Kidney glomerular epithelial cell (primary cell): ENCODE data around the gene PPP3CA.

ENCODE experiments used
- DNase-seq: peaks from one replicate; lab custom pipeline; 2025; lab: John Stamatoyannopoulos, UW

The PPP3CA gene

GRCh38 chr4:101288365-101289145, 58.8 kb downstream of the PPP3CA start:
- no peak for DNase-seq

GRCh38 chr4:101287324-101287723, 60.0 kb downstream of the PPP3CA start:
- DNase-seq: no peak

- DNase-seq: no peak
Measured at GRCh38 chr4:101286663-101287062, 60.7 kb downstream of the PPP3CA start.

GRCh38 chr4:101285985-101286384, 61.3 kb downstream of the PPP3CA start:
- DNase-seq: no peak

DNA sequence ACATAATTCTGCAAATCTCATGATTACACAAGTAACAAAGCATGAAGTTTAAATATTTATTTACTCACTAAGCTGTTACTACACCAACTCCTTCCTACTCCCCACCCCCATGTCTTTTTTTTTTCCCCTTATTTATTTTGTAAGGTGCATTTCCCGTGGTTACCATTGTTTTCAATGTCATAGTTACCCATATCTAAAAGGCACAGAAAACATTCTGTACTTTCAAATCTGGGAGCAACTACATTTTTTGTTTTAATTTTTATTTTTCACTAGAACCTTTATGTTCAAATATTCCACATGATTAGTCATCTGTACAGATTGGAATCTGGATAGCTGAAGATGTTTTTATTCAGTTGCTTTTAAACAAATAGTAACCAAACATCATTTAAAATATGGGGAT, 62.8 kb downstream of the PPP3CA start:
- no peak for DNase-seq

DNA sequence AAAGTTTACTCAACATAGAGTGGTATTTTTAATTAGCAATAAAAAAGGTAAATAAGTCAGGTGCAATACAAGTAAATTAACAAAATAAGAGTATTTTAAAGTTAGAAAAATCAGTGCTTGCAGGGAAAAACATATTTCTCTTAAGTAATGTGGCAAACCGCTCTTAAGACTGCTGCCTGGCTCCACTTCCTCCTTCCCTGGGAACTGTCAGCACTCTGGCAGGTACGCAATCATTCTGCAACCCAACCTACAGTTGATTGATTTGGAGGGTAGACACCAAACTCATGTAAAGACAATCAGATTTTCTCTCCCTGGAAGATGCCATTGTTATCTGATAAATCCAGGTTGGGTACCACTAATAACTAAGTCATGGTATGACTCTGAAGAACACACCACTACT, 63.9 kb downstream of the PPP3CA start:
- no peak for DNase-seq

DNA sequence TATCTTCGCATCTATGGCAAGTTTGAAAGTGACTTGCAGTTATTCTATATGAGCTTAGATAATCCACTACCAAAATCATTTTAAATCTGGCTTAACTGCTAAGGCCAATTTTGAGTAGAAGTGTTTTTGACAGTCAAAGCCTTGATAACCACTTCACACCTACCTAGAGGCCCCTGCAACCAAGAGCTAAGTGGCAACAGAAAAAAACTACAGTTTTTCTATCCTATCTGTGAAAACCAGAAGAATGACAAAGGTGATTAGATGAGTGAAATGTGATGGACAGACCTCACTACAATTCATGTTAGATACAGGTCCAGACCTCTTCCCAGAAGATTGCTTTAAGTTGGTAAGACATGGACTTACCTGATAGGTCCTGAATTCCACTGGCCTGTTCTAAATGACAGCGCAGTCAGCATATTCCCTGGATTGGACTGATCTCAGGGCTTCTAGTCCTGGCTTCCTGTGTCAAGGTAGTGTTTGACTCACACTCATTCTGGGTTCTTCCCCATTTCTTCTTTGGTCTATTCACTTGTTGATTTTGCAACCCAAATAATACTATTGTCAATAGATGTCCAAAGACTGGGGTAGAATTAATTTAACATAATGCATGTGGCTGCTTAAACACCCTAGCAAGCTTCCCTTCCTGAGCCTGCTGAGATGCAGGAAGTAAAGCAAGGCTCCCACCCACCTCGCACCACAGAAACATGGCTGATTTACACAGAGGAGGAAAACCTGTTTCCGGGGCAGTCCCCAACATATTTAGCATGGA, 65.1 kb downstream of the PPP3CA start:
- no peak for DNase-seq

DNA sequence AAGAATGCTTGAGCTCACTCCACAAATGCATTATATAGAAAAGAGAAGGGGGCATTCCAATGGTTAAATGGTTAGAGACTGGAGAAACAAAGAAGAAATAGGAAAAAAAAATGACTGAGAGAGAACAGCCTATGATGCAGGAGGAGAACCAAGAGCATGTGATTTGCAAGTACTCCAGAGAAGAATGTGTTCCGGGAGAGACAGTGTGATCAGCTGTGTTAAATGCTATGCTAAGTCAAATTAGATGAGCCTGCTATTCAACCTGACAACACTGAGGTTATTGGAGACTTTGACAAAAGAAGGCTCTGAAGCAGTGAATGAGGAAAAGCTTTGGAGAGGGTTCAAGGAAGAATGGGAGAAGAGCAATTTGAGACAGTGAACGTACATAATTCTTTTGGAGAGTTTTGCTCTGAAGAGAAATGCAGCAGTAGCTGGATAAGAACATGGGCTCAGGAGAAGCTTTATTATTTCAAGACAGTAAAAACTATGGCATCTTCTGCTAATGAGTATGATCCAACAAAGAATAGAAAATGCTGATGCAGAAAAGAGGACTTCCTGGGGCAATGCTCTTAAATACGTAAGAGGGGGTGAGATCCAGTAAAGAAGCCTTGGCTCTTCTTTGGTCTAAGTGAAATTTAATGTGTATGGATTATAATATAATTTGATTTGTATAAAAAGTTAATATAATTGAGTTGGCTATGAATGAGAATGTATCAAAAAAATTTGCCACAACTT, 66.3 kb downstream of the PPP3CA start:
- DNase-seq: no peak

- no peak for DNase-seq
Measured at GRCh38 chr4:101279377-101279871, 67.9 kb downstream of the PPP3CA start.

DNA sequence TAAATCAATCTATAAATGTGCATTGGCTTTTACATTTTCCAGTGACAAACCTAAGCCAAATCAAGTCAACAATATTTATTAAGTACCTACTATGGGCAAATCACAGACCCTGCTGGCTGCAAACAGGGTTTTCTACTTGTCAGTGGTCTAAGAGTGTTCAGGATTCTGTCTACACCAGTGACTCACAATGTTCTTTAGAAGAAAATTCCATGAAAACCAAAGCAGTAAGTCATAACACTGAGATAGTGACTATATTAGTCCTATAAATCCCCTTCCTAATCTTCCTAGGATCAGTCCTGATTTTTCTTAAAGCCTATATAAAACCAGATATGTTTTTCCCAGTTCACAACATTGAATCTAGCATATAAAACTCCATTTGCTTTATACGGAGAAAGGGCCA, 69.7 kb downstream of the PPP3CA start:
- peak; percentile 23 for DNase-seq

DNA sequence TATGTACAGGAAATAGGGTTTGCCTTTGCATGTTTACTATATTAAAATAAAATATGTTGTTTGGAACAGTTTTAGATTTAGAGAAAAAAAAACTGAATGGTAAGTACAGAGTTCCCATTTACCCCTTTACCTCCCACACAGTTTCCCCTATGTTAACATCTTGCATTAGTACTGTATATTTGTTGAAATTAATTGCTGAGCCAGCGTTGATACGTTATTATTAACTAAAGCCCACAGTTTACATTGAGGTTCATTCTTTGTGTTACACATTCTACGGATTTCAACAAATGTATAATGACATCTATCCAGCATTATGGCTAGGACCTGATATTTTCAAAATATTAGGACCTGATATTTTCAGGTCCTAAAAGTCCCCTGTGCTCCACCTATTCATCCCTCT, 70.7 kb downstream of the PPP3CA start:
- no peak for DNase-seq

GRCh38 chr4:101274888-101275752, 72.2 kb downstream of the PPP3CA start:
- DNase-seq: no peak

GRCh38 chr4:101271516-101271915, 75.8 kb downstream of the PPP3CA start:
- no peak for DNase-seq

DNA sequence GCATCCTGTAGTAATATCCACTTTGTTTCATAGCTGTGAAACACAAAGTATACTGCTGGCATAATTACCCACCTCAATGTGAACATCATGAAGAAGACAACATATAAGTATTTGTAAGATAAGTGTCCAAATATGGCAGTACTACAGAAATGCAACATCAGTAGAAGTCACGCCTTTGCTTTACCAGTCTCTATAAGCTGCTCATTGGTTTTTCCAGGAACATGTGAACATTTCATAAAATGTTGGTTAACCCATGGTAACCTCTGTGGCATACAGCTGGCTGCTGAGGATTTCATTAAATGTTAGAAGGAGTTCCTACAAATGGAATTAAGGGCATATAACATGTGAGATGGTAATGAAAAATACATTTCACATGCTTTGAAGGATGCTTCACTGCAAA, 77.6 kb downstream of the PPP3CA start:
- no peak for DNase-seq

DNA sequence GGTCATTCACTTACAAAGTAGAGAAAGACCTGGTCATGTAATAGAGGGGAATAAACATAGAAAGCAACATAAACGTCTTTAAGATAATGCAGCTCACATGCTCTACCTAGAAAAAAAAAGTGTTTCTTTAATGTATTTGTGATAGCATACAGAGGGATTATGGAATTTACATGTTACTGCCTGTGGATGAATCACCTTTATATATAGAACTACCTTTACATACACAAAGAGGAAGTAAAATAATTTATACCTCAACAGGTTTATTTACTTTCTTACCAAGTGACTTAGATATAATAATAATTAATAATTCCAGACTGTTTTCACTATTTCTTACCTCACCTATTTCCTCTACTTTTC, 81.5 kb downstream of the PPP3CA start:
- no peak for DNase-seq

DNA sequence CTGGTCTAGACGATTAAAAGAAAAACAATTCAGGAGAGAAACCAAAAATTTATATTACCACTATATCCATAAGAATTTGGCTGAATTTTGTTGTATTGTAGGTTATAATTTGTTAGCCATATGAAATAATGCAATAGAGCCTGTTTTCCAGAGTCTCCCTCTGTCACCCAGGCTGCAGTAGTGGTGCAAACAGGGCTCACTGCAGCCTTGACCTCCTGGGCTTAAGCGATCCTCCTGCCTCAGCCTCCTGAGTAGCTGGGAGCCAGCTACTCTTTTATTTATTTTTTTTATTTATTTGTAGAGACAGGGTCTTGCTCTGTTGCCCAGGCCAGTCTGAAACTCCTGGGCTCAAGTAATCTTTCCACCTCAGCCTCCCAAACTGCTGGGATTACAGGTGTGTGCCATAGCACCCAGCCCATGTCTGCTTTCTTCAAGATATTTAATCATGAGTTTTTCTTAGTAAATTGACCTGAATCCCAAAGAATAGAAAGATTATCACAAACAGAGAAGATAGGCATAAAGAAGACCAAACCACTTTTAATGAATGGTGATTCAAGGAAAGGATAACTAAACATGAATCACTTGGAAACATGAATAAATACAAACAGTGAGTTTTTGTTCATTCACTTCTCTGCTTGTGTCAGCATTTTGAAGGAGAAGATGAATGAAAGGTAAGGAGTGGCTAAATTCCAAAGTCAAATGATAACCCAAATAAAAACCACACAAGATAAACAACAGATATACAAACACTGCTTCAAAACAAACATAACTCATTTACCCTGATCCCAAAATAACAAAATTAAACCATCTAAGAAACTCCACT, 82.1 kb downstream of the PPP3CA start:
- DNase-seq: peak; percentile 32

DNA sequence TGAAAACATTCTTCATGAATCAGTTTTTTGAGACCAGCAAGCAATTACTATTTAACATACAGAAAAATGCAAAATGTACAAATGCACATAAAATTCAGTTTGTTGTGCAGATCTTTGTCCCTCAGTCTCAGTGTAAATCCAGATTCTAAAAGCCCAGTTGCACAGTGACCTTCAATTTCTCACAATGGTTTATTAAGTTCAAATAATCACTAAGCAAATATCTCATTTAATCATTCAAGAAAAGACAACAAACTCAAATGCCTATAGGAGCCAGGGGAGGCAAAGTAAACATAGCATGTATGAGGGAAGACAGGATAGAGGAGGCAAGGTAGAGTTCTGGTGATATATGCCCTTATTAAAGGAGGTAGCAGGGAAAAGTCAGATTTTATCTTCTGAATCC, 82.8 kb downstream of the PPP3CA start:
- no peak for DNase-seq

GRCh38 chr4:101262683-101263082, 84.6 kb downstream of the PPP3CA start:
- DNase-seq: no peak

DNA sequence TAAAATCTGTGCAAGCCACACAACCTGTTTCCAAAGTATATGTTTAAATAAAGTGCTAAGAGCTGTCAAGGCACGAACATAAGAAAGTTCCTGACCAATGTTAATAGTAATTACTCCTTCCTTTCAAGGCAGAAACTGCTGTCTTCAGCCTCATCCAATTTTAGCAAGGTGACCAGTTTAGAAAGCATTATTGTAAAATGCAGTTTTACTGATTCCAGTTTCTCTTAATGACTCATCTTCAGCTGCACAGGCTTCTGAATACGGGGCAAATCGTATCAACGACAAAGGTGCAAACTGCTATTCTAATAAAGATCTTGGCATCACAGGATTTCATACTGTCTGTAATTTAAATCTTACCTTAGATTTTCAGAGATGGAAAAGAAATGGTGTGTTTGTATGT, 87.5 kb downstream of the PPP3CA start:
- DNase-seq: no peak

DNA sequence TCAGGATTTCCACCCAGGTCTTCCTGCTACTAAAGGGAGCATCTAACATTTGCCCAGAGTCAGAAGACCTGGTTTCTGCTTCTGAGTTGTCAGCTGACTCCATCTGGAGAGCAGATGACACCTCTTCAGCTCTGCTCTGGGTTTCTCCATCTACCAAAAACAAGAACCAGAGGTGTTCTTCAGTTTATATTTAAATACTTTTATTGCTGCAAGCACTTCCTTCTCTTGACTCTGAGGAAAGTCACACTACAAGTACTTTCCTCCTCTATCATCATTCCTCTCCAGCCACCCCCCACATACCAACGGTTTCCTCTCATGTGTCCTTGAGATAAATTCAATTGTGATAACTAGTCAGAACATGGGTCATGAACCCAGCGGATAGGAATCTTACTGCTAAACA, 88.4 kb downstream of the PPP3CA start:
- DNase-seq: no peak

DNA sequence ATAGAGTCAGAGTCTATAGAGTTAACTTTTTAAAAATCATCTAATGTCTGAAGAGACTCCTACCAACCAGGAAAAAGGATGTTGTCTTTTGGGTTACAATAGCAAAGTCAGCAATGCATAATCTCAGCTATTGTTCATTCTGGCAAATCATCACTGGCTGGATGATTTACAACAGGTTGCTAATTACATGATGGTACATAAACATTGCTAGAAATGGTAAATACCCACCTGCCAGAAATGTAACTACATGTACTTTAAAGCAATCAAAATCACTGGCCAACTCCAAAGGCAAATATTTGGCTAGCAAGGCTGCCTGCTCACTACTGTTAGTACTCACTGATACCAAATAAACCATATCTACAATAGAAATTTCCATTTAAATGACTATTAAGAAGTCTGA, 91.1 kb downstream of the PPP3CA start:
- no peak for DNase-seq
